NCI-H146 treated with DMSO at 0.1 percent for 48 hours (cell line): Measurements from ENCODE around the gene PIGR.

Source experiments
- DNase-seq: peaks from one replicate; lab custom pipeline; 2025; ENCODE audit not compliant: unreplicated experiment; lab: John Stamatoyannopoulos, UW

The PIGR gene

DNA sequence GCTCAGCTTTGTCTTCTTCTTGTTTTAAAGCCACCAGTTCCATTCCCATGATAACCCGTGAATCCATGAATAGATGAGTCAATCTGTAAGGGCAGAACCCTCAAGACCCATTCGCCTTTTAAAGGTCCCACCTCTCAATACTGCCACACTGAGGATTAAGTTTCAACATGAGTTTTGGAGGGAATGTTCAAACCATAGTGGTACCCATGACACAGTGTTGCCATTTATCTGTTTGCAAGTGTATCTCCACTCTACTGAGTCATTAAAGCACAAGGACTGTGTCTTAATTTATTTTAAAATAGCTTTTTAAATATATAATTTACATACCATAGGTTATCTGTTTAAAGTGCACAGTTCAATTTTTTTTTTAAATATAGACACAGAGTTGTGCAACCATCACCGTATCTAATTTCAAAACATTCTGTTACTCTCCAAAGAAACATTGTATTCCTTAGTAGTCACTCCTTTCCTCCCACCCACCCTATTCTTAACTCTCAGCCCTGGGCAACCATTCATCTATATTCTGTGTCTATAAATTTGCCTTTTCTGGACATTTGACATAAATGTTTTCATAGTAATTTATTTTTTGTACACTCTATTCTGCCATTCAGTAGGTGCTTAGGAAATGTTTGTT is 53.8 kb downstream of the PIGR start:
- DNase-seq = no peak

DNA sequence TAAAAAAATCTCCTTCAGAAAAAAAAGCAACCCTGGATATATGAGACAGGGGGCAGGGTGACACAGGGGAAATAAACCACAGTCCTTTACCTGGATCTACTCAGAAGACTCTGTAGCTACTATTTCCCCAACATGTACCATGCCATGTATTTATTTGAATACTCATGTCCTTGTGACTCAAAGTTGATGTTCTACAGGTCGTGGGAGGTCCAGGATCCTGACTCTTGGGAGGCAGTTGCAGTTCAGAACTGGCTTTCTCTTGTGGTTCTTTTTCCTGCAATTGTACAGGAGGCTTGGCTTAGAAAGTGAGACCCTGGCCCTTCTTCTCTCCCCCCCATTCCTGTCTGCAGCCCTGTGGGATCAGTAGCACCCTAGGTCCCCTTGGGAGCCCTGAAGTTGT is 54.9 kb downstream of the PIGR start:
- DNase-seq = no peak

GRCh38 chr1:206890125-206891060 is 55.9 kb downstream of the PIGR start:
- no peak for DNase-seq

DNA sequence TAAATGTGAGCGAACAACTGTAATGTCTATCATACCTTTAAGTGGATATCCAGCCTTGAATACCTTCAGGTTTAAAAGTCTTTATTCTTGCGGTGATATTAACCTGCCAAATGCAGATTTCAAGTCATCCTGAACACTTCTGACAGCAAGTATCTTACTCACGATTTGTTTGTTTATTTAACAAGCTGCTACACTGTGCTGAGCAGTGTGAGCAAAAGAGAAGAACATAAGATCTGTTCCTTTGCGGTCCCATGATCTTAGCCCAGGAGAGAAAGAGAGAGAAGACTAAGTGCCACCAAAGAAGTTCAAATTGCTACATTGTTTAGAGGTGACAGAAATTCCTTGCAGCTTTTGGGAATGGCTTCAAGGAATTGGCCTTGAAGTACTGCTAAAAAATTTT is 58.6 kb downstream of the PIGR start:
- DNase-seq = no peak

DNA sequence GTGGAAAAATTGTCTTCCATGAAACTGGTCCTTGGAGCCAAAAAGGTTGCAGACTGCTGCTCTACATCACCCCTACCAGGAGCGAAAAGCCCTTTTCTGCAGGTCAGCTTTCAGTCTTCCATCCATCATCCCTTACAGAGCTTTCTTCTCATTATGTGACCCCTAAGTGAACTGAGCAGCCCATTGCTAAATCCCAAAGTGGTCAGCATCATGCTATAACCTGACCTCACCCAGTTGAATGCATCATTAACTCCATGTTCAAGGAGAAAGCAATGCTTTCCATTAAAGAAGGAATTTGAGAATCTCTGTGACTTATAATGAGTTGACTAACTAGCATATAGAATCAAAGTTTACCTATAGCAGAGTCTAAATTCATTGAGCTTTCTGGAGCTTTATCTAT is 59.4 kb downstream of the PIGR start:
- DNase-seq = no peak

GRCh38 chr1:206885341-206886060 is 60.8 kb downstream of the PIGR start:
- no peak for DNase-seq

DNA sequence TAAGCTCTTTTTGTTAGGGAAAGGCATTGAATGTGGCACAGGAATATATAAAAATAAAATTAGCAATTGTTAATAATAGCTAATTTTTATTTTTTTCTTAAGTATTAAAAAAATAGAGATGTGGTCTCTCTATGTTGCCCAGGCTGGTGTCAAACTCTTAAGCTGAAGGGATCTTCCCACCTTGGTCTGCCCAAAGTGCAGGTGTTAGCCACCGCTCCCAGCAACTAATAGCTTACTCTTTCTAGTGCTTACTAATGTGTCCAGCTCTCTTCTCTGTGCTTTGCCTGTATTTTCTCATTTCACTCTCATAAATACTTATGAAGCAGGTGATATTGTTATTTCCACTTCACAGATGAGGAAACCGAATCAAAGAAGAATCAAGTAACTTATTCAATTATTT is 62.4 kb downstream of the PIGR start:
- no peak for DNase-seq

GRCh38 chr1:206883160-206883559 is 63.1 kb downstream of the PIGR start:
- no peak for DNase-seq

GRCh38 chr1:206882555-206882954 is 63.7 kb downstream of the PIGR start:
- DNase-seq = no peak

DNA sequence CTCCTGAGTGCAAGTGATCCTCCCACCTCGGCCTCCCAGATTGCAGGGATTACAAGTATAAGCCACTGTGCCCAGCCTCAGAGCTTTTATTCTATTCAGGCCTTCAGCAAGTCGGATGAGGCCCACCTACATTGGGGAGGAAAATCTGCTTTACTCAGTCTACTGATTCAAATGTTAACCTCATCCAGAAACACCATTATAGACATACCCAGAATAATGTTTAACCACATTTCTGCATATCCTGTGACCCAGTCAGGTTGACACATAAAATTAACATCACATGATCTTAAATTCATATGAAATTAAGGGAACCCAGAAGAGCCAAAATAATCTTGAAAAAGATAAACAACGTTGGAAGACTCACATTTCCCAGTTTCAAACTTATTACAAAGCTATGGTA is 66.0 kb downstream of the PIGR start:
- DNase-seq = no peak
